ENCODE measurements around the gene KIAA0930. TPM values are rescaled to one million over a fixed set of nuclear protein-coding genes. Genes with fewer than 3 reads are reported as not detected.
"Not testable (repeated sequence)": the region's sequence is repeated elsewhere in the genome, so short reads cannot be mapped to it uniquely, and the experiment has no call there.

The KIAA0930 gene
- total RNA-seq: 22.3 TPM
- long read RNA-seq, full-length matches to known transcripts: 34 of 39 reads
- long read RNA-seq, partial matches to known transcripts: 0 of 39 reads
- long read RNA-seq, other reads (novel, unspliced or antisense): 5 of 39 reads

DNA sequence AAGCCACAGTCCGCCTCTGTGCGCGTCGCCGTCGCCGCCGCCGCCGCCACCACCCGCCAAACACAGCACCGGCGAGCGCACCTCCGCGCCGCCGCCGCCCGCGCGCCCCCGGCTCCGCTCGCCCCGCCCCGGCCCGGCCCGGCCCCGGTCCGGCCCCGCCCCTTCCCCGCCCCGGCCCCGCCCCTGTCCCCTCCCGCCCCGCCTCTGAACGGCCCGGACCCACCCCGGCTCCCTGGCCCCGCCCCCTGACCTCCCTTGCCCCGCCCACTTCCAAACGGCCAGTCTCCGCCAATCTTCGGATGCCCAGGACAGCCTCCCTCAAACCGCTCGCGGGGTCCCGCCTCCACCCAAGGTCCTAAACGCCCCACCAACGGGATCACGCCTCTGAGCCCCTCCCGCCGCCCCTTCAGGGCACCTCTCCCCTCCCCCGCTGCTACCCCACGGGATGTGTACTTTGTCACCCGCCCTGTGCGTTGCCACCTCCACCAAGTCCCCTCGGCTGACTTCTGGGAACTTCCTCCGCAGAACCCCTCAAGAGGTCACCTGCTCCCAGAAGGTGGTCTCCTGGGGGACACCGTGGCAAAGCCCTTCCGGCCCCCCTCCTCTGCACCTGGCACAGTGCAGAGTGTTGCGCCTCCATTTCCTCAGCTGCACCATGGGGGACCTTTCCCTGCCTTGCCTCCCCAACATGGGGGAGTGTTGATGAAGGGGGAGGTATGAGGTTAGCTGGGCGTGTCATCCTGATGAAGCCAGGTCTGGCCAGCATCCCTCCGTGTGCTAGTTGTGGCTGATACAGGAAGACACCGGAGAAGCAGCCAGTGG, at the start of gene KIAA0930:
Gene KIAA0930, minus strand, starts transcription at position 85 of the 822 bp plus-strand sequence. CDS start 191 bp downstream, outside the sequence.
- ATAC-seq (peak; percentile 80), DNase-seq (ENCODE audit: missing footprints) (peak; percentile 91)
- intact Hi-C loops (cut with DNase I): loop anchor here (5.0 kb wide), 1 partner anchor 79 kb away; the partner anchor contains the start of gene NUP50

GRCh38 chr22:45286854-45287551, 46.3 kb upstream of the KIAA0930 start:
- intact Hi-C loops (cut with DNase I): no loop called here
- DNase-seq (ENCODE audit: missing footprints) (peak; percentile 61), ATAC-seq (no peak)

DNA sequence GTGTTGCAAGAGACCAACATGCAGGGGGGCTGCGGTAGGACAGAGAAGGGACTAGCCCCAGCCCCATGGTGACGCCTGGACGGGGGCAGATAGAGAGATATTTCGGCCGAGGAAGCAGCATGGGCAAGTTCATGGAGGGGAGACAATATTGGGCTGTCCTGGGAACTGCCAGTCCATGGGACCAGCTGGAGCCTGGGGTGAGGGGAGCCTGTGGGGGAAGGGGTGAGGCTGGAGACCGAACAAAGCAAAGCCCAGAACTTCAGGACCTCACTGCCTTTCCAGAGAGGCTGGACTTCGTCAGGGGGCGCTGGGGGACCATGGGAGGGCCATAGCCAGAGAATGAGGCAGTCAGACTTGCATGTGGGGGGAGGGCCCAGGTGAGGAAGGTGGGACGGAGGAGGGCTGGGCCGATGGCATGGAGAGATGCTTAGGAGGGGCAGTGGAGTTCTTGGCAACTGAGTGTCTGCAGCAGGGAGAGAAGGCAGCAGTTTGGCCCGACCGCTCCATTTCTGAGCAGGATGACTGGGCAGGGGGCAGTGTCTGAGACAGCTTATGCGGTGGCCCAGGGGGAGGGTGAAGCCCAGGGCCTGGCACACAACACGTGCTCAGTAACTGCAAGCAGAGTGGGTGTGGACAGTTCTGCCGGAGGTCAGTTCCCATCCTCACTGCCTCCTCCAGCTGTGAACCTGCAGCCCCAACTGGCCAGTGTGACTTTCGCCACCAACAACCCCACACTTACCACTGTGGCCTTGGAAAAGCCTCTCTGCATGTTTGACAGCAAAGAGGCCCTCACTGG, 44.8 kb upstream of the KIAA0930 start:
- peak; percentile 24 for ATAC-seq
- intact Hi-C loops (cut with DNase I): no loop called here
- peak; percentile 68 for DNase-seq (ENCODE audit: missing footprints)

GRCh38 chr22:45284705-45285262, 44.1 kb upstream of the KIAA0930 start, which contains the start of gene UPK3A:
TSS of gene UPK3A (plus strand) at chr22:45284949. CDS start at chr22:45285014, 65 bp downstream.
- intact Hi-C loops (cut with DNase I): no loop called here
- ATAC-seq (peak; percentile 92), DNase-seq (ENCODE audit: missing footprints) (peak; percentile 89)

DNA sequence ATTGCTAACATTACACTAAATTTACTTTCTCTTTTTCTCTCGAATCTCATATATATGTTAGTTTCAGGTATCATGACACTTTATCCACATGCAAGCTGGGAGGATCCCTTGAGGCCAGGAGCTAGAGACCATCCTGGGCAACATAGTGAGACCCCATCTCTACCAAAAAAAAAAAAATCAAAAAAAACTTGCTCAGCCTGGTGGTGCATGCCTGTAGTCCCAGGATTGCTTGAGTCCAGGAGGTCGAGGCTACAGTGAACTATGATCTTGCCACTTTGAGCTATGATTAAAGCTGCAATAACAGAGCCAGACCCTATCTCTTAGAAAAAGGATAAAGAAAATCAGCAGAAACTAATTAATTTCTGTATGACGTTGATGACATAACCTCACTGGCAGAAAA, 40.3 kb upstream of the KIAA0930 start:
- DNase-seq (ENCODE audit: missing footprints) (no peak), ATAC-seq (no peak)
- intact Hi-C loops (cut with DNase I): no loop called here

DNA sequence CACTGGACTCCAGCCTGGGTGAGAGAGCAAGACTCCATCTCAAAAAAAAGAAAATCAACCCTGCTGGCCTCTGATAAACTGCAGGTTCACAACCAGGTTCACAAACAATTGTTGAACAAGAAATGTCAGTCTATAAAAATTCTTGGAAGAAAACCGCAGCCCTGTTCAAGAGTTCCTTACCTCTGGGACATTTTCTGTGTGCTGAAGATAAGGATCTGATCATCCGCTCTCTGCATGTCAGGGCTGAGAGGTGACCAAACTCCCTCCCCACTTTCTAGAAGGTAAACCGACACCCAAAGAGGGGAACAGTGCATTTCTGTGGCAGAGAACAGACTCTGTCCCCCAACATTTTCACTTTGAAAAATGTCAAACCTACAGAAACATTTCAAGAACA, 39.9 kb upstream of the KIAA0930 start:
- ATAC-seq (no peak), DNase-seq (ENCODE audit: missing footprints) (no peak)
- intact Hi-C loops (cut with DNase I): no loop called here

- DNase-seq (ENCODE audit: missing footprints) (no peak), ATAC-seq (no peak)
- intact Hi-C loops (cut with DNase I): no loop called here
Observed at GRCh38 chr22:45278125-45278524, 37.4 kb upstream of the KIAA0930 start.

DNA sequence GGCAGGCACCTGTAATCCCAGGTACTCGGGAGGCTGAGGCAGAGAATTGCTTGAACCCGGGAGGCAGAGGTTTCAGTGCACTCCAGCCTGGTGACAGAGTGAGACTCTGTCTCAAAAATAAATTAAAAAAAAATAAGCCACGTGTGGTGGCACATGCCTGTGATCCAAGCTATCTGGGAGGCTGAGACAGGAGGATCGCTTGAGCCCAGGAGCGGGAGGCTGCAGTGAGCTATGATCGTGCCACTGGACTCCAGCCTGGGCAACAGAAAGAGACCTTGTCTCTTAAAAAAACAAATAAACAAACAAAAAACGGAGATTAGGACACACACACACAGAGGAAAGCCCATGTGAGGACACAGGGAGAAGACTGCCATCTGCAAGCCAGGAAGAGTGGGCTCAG, 37.0 kb upstream of the KIAA0930 start:
- DNase-seq (ENCODE audit: missing footprints); intact Hi-C loops (cut with DNase I); ATAC-seq: not testable (repeated sequence)

GRCh38 chr22:45276507-45277105, 35.9 kb upstream of the KIAA0930 start:
- intact Hi-C loops (cut with DNase I): no loop called here
- DNase-seq (ENCODE audit: missing footprints) (no peak), ATAC-seq (no peak)

DNA sequence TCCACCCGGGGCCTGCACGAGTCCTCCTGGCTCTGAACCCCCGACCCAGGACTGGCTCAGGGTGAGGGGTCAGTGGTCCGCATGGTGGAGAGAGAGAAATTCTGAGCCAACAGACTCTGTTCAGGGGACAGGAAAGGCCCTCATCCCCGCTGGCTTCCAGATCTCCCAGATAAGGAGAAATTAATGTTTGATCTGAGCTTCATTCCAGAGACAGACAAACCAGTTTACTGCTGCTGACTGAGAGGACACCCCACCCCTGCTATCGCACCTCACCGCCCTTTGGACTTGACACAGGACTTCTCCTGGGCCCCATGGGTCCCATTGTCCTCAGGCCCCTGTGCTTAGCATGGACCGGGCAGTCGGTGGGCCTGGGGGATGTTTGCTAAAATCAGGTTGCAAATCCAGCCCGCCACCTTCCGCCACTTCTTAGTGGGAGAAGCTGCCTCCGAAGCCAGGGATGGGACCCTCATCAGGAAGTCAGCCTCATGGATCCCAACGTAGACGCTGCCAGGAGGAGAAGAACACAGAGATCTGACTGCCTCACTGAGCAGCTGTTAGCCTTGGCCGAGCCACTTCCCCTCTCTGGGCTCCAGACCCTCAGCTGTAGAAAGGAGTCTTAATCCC, 32.9 kb upstream of the KIAA0930 start:
- DNase-seq (ENCODE audit: missing footprints): no peak
- intact Hi-C loops (cut with DNase I): no loop called here
- no peak for ATAC-seq

DNA sequence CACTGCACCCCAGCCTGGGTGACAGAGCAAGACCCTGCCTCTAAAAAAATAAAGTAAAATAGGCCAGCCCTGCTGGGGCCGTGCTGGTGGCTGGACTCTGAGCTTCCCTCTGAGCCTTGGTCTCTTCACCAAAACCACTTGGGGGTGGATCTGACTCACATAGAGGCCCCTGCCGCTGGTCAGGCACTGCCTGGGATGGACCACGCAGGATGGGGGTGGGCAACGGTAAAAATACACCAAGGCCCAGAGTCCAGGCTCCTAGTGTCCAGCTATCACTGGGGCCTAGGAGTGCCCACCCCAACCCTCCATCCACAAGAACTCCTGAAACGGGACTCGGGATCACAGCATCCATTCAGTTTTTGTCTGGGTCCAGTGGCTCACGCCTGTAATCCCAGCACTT, 31.8 kb upstream of the KIAA0930 start:
- no peak for DNase-seq (ENCODE audit: missing footprints)
- intact Hi-C loops (cut with DNase I): no loop called here
- no peak for ATAC-seq

- intact Hi-C loops (cut with DNase I): no loop called here
- ATAC-seq: peak; percentile 82
- DNase-seq (ENCODE audit: missing footprints): peak; percentile 80
Observed at GRCh38 chr22:45271667-45272201, 31.0 kb upstream of the KIAA0930 start.

DNA sequence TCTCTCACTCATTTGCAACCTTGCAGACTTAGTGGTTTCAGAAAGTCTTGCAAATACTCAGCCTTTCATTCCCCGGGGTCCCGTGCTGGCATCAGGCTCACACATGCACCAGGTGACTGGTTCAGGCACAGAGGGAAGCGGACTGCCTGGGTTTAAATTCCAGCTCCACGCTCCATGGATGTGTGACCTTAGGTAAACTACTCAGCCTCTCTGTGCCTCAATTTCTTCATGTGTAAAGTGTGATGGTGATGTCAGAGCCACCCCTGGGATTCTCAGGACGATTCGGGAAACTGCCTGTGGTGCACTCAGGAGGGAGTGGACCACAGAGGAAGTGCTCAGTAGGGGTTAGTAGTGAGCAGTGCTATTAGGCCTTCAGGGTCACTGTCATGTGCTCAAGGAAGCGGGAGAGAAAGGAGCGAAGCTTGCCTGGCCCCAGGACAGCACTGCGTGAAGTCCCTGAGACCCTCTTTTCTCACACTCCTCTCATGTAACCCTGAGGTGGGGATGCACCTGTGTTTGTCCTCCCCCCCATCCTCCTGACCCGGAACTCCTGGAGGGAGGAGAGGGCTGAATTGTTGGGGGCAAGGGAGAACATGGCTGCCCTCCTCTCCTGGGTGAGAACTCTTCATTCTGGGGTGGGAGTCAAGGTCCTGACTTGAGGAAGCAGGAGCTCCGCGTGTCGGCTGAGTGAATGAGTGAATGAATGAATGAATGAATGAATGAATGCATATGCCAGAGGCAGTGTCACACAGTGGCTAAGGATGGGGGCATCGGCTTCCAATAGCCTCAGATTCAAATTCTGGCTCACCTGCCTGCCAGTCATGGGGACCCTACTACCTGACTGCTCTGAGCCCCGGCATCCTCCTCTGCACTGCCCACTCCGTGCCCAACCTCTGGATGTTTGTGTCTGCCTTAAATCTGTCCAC, 29.7 kb upstream of the KIAA0930 start:
- no peak for DNase-seq (ENCODE audit: missing footprints)
- ATAC-seq: no peak
- intact Hi-C loops (cut with DNase I): no loop called here

DNA sequence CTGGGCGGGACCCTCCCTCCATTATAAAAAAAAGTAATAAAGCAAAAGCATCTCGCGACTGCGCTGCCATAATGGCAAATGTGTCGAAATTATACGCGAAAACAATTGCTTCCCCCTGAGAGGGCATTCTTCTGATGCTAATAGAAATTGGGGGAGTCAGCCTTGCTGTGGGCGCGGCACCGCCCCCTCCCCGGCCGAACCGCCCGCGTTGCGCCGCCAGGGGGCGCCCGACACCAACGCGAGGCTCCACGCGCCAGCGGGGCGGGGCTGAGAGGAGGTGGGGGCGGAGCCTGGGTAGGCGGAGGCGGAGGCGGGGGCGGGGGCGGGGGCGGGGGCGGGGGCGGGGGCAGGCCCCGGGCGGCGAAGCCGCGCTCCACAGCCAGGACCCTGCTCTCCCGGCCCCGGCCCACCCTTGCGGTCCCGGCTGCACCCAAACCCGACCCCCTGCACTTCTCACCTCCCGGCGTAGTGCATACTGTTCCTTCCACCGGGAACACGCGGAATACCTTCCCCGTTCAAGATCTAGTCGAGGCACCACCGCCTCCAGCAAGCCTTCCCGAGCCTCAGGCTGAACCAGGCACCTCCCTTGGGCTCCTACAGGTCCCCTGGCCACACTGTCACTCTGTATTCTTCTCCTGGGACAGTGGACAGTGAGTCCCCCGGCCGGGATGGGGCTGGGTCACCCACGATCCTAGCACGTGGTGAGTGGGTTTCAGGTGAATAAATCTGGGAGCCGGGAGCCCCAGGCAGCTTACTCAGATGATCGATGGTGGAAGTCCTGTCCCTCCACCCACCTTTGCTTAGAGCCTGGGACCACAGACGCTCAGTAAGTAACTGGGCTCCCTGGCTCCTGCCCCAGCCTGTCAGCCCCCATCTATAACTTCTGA, 28.5 kb upstream of the KIAA0930 start:
- peak; percentile 96 for DNase-seq (ENCODE audit: missing footprints)
- intact Hi-C loops (cut with DNase I): loop anchor here (1.0 to 2.0 kb wide), 3 partner anchors 40 to 284 kb away; partner anchors contain the start of gene FAM118A
- ATAC-seq: peak; percentile 80

- ATAC-seq: no peak
- intact Hi-C loops (cut with DNase I): loop anchor here (2.0 kb wide), 1 partner anchor 284 kb away; no protein-coding TSS in a partner anchor
Observed at GRCh38 chr22:45268167-45268957, 27.7 kb upstream of the KIAA0930 start.

More at GRCh38 chr22:45268167-45268957, 27.7 kb upstream of the KIAA0930 start:
- DNase-seq (ENCODE audit: missing footprints): peak; percentile 76
